CMK (cell line): Measurements from ENCODE around the gene PARD6B.
"Not testable (repeated sequence)": the region's sequence is repeated elsewhere in the genome, so short reads cannot be mapped to it uniquely, and the experiment has no call there.

Experiments
- DNase-seq: peaks from one replicate; pipeline ENCODE4 v3.0.0-alpha.2; 2010; ENCODE audit warnings: low read depth

The PARD6B gene

DNA sequence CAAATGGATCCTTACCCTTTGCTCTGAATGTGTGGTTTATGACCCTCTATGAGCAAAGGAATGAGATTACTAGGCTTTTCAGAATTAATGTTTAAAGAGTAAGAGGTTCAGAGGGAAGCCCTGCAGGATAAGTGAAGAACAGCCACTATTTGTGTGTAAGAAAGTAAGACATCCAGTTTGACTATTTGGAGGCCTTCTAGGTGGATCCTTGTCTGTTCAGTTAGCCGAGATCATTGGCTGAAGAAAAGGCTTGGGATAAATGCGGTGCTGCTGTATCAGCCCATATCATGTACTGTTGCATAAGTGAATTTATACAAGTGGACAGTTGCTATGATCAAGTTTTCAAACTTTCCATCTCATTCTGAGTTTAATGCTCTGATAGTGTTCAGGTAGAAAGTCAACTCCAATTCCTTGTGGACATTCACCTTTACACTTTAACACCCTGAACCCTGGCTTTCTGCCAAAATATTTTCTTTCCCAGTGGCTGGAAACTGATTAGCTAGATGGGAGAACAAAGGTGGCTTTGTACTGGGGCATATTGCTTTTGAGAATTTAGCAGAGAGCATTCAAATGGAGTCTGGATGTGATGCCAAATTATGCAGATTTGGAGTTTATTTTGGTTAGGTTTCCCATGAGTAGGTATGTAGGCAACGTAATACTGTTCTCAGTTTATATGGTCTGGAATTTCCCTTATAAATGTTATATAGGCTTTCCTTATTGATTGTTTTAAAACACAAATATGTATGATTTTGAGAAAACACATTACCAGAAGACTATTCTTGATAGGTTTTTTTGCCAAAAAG is 15.0 kb downstream of the PARD6B start:
- no peak for DNase-seq

DNA sequence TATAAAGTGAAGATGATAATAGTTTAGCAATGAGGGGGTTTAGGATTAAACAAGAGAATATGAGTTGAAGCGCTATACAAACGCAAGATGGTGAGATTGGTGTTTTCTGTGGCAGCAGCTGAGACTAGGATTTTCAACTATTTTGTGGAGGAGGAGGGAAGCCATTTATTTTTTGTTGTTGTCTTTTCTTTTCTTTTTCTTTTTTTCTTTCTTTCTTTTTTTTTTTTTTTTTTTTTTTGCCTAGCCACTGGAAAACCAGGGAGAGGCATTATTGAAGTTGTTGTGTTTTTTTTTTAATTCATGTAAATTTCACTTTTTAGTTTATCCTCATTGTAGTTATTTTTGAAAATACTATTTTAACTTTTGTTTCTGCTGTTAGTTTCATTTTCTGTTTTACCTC is 15.9 kb downstream of the PARD6B start:
- no peak for DNase-seq

DNA sequence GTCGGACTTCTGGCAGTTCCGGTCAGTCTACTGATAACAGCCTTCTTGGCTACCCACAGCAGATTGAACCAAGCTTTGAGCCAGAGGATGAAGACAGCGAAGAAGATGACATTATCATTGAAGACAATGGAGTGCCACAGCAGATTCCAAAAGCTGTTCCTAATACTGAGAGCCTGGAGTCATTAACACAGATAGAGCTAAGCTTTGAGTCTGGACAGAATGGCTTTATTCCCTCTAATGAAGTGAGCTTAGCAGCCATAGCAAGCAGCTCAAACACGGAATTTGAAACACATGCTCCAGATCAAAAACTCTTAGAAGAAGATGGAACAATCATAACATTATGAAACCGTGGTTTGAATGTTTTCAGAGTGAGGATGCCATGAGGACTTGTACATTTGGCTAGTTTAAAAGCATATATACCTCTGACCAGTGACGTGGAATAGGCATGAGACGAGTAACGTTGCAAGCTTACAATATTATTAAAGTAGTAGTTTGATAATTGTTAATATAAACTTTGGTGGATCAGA is 18.8 kb downstream of the PARD6B start:
- DNase-seq: no peak

DNA sequence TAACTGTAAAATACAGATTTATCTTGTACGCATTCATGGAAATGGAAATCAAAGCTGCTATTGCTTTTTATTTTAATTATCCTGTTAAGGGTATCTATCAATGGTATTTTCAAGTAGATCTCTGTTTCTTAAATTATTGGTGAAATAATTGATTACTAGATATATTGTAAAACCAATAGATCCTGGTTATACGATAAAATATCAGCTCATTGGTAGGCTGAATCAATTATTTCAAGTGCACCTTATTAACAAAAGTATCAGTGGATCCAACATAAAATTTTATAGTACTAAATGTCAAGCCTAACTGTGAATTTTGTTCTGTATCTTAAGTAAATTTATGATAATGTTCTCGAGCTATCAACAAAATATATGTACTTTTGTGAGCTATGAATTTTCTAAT is 21.8 kb downstream of the PARD6B start:
- no peak for DNase-seq

DNA sequence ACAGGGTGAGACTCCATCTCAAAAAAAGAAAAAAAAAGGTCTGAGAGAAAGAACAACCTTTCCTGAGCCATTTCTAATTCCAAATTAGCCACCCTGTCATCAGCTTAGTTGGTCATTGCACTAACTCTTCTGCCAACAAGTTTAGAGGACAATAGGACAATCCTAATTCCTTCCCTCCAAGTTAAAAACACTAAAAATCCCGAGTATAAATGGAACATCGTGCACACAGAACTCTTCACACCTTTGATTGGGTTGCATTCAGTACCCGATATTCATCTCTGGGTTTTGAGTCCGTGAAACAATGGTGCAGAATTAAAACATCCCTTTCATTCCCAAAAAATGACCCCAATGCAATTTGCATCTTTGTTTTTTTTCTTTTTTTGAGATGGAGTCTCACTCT is 23.0 kb downstream of the PARD6B start:
- DNase-seq: no peak

DNA sequence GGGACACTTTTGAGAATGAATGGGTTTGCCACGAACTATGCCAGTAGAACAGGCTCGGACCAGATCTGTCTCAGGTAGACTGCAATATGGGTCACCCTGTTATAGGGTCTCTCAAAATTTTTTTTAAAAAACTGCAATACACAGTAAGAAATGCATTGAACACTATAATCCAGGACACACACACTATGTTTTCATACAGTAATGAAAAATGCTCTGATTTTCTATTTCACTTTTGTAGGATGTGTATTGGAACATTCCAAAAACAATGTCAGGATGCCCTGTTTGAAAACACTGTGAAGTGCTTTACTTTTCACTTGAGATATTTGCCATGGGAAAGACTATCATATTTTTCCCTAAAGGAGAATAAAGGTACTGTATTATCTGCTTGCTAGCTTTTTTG is 25.1 kb downstream of the PARD6B start:
- no peak for DNase-seq

DNA sequence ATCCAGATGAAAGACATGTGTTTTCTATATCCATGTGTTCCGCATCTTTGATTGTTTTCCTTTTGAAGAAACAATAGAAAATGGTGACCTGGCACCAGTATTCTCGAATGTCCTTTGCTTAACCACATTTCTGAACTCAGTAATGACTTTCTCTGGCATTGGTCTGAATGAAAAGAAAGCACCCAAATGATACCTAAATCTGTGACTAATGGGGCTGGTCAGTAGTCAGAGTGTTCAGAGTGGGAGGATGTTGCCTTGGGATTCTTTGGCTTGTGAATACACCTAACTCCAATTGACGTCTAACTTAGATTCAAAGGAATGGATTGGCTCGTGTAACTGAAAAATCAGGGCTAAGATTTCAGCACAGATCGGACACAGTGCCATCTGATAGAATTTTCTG is 27.1 kb downstream of the PARD6B start:
- no peak for DNase-seq

DNA sequence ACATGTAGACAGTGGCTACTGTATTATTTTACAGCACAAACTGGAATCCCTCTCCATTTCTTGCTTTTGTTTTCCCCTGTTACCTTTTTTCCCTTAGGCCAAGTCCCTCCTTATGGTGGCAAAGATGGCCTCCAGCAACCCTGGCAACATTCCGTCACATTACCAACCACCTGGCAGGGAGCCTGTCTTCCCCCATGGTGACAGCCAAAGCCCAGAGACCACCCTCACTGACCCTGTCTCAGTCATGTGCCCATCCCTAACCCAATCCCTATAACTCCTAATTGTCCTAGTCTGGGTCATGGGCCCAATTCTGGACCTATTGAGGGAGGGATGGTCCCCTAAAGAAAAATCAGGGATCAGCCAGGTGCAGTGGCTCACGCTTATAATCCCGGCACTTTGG is 27.6 kb downstream of the PARD6B start:
- DNase-seq: no peak

DNA sequence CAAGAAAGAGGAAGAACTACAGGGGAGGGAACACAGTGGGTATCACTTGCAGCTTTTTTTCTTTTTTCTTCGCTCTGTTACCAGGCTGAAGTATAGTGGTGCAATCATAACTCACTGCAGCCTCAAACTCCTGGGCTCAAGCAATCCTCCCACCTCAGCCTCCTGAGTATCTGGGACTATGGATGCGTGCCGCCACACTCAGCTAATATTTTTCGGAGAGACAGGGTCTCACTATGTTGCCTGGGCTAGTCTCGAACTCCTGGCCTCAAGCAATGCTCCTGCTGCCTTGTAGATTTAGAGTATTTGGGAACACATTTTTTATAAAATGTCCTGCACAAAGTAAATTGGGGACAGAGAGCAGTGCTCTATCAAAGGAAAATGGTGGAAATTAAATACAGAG is 28.3 kb downstream of the PARD6B start:
- no peak for DNase-seq

DNA sequence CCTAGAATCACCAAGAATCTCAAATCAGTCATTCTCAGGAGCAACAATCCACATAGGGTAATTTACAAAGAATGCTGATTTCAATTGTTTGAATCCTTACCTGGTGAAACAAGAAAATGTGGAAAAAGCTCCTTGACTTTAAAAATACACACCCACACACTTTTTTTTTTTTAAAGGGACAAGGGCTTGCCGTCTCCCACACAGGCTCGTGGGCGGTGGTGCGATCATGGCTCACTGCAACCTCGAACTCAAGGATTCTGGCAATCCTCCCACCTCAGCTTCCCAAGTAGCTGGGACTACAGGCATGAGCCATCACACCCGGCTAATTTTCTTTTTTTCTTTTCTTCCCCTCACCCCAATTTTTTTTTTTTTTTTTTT is 30.7 kb downstream of the PARD6B start:
- no peak for DNase-seq

DNA sequence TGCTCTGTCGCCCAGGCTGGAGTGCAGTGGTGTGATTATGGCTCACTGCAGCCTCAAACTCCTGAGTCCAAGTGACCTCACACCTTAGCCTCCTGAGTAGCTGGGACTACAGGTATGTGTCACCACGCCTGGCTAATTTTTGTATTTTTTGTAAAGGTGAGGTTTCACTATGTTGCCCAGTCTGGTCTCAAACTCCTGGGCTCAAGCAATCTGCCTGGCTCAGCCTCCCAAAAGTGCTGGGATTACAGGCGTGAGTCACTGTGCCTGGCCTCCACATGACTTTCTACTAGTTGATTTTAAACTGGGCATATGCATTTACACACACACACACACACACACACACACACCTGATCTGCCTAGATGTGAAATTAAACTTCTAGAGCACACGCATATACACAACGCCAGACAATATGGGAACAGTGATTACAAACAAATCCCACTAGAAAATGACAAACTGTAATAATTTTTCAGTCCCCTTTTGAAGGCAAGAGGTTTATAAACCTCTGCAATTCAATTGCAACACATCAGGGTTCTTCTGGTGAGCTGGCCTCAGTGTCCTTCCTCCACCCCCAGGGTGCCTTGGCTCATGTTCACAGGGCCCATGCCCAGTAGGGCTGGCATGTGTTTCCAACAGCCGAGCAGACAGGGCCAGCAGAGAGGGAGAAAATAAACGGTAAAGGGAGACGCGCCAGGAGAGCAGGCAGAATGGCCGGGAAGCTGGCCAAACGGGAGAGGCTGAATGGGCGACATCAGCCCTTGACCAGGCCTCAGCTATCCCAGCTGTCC is 31.2 kb downstream of the PARD6B start:
- no peak for DNase-seq

DNA sequence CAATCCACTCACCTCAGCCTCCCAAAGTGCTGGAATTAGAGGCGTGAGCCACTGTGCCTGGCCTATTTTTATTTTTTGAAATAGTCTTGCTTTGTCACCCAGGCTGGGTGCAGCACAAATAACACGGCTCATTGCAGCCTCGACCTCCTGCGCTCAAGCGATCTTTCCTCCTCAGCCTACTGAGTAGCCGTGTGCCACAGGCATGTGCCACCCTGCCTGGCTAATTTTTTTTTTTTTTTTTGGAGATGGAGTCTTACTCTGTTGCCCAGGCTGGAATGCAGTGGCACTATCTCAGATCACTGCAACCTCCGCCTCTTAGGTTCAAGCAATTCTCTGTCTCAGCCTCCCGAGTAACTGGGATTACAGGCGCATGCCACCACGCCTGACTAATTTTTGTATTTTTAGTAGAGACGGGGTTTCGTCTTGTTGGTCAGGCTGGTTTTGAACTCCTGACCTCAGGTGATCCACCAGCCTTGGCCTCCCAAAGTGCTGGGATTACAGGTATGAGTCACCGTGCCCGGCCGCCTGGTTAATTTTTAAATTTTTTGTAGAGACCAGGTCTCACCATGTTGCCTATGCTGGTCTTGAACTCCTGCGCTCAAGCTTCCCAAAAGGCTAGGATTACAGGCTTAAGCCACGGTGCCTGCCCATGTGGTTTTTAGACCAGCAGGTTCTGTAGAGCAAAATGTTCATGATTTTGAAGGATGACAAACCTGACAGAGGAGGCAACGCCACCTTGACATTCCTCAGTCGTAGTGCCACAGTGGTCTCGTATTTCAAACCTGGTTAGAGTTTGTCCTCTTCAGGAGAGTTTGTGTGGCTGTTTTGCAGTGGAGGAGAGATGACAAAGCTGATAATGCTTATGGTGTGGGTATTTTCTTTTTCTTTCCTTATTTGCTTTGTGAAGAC is 32.4 kb downstream of the PARD6B start:
- DNase-seq: not testable (repeated sequence)

DNA sequence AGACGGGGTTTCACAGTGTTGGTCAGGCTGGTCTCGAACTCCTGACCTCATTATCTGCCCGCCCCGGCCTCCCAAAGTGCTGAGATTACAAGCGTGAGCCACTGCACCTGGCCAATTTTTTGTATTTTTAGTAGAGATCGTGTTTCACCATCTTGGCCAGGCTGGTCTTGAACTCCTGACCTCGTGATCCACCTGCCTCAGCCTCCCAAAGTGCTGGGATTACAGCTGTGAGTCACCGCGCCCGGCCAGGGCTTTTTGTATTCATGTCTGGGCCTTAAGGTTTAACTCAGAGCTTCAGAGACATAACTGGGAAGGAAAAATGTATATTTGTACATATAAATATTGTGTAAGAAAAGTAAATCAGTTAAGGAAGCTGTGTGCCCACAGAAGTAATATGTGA is 33.9 kb downstream of the PARD6B start:
- DNase-seq: not testable (repeated sequence)

DNA sequence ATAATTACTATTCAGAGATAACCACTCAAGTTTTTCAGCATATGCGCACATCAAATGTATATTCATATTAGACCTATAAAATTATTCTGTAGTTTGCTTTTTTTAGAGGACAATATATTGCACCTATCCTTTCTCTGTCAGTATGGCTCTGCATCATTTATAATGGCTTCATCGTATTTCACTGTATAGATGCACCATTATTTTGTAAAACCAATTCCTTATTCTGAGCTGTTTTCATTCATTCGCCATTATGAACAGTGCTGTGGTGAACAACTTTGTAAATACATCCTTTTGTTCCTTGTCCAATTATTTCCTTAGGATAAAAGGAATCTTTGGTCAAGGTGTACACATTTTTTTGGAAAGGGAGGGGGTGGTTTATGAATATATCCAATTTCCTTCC is 34.3 kb downstream of the PARD6B start:
- DNase-seq: no peak

DNA sequence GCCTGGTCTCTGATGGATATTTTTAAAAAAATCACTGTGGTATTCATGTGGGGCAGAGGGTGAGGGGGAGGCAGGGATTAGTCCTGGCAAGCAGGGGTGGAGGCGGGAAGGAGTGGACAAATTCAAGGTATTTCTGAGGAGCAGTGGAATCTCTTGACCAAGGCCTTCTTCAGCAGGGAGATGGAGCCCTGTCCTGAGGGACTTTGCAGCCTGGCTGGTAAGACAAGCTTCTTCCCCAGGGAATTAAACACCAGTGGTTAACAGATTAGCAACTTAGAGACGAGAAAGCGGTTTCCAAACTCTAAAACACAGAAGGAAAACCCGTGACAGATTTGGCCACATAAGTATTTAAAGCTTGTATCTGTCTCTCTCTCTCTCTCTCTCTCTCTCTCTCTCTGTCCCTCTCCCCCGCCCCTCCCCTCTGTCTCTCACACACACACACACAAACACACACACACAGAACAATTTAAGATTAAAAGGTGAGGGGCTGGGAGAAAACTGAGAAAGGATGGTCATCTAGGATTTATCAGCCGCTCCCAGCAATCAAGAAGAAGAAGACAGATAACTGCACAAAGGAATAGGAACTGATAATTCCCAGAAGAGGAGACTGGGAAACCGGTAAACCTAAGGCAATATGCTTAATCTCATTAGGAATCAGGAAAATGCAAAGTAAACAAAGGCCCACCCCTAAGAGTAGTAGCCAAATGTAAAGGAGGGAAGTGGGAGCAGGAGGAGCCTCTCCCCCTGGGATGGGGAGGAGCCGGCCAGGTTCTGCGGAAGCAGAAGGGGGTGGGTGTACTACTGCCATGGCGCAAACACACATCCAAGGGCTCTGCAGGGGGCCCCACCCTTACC is 35.8 kb downstream of the PARD6B start:
- not testable (repeated sequence) for DNase-seq

DNA sequence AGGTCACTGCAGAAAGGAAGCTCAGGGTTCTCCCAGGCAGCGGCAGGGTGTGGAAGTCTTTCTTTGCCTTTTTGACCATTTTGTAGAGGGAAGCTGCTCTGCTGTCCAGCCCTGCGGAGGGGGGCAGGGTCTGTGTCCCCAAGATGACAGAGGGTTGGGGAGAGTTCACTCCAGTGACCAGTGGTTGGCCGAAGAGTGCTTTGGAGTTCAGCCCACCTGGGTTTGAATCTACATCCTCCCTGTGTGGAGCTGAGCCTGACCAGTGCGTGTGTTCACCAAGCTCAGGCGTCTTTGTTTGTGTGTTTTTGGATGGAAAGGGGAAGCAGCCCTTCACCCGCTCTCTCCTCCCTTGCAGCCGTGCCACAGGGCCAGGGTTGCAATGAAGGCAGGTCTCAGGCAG is 37.6 kb downstream of the PARD6B start:
- DNase-seq: not testable (repeated sequence)

DNA sequence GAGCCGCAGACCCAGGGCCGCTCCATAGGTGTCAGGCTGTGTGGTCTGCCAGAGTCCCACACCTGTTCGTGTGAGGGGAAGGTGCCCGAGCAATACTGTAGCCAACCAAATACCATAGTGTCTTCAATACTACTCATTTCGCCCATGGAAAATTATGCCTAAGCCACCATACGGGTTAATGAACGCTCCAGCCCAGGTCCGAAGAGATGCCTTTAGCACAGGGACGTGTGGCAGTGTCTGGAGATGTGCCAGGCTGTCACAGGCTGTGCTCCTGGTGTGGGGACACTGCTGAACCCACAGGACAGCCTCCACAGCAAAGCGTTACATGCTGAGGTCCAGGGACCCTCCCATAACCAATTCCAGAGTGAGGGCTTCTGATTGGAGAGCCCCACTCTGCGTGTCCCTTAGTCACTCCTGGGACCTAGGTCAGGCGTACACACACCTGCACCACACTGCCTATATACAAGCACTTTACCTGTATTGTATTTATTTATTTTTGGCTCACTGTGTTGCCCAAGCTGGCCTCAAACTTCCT is 38.2 kb downstream of the PARD6B start:
- not testable (repeated sequence) for DNase-seq

DNA sequence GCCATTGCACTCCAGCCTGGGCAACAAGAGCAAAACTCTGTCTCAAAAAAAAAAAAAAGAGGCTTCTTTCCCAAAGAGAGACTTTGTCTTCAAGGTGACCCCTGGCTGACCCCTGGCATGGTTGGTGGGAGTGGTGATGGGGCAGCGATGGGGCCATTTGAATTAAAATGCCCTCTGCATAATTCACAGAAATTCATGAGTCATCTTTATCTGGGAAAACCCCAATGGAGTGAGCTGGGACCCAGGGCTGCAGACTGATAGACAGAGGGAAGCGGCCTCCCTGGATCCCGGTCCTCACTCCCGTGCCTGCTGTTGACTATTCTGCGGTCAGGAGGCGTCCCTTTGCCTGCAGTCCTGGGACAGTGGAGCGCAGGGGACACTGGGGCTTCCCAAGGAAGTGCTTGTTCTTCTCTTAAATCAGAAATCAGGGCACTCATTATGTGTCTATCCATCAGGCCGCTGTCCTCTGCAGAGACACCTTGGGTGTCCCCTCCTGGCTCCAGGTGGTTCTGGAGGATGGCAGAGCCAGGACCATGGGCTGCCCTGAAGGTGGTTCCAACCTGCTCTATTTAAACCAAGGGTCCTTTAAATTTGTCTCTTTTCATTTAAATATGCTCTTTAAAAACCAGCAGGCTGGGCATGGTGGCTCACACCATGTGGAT is 40.2 kb downstream of the PARD6B start:
- not testable (repeated sequence) for DNase-seq

DNA sequence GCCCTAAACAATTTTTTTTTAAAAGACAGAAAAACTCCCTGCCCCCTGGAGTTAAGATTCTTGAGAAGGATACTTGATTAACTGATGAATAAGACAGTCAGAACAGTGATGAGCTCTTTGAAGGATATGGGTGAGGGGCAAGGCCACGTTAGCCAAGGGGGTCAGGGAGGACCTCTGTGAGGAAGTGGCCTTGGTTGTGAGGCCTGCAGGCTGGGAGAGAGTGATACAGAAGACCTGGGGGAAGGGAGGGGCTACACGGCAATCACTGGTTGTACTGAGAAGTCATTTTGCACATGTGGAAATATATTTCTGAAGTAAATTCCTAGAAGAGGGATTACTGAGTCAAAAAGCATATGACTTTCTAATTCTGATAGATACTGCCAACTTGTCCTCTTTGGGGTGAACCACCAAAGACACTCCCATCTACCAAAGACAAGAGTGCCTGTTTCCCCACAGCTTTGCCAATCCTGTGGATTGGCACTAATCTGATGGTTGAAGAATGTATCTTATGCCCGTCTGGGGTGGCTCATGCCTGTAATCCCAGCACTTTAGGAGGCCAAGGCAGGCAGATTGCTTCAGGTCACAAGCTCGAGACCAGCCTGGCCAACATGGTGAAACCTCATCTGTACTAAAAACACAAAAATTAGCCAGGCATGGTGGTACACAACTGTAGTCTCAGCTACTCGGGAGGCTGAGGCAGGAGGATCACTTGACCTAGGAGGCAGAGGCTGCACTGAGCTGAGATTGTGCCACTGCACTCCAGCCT is 41.2 kb downstream of the PARD6B start:
- no peak for DNase-seq

DNA sequence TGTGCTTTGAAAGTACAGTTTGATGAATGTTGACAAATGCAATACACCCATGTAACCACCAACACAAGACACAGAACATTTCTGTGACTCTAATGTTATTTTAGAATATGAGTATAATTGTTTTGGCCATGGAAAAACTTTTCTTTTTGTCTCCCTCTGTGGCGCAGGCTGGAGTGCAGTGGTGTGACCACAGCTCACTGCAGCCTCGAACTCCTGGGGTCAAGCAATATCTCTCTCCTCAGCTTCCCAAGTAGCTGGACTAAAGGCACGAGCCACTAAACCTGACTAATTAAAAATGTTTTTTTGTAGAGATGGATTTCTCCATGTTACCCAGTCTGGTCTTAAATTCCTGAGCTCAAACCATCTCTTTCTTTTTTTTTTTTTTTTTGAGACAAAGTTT is 43.1 kb downstream of the PARD6B start:
- DNase-seq: no peak
